Germinal center (tissue), 1 donor: ENCODE results near the gene WNK4.
A peak's percentile ranks its signal among the peaks of the same experiment; 100 is the strongest.

Experiments used
- DNase-seq: peaks from one replicate; pipeline ENCODE4 v3.0.0; 2012; ENCODE audit warnings: mixed read lengths, low spot score

Gene WNK4

GRCh38 chr17:42841975-42842685, 61.7 kb downstream of the WNK4 start:
- no peak for DNase-seq

- peak; percentile 39 for DNase-seq
Measured at GRCh38 chr17:42843358-42843934, 63.0 kb downstream of the WNK4 start.

GRCh38 chr17:42844271-42844670, 63.9 kb downstream of the WNK4 start, which contains the start of gene AOC2:
TSS of gene AOC2 (plus strand) at chr17:42844580. CDS start at chr17:42844627, 47 bp downstream.
- DNase-seq = no peak

GRCh38 chr17:42844761-42845555, 64.5 kb downstream of the WNK4 start:
- no peak for DNase-seq

- DNase-seq = no peak
Measured at GRCh38 chr17:42845556-42845917, 65.1 kb downstream of the WNK4 start.

- no peak for DNase-seq
Measured at GRCh38 chr17:42845918-42846593, 65.6 kb downstream of the WNK4 start.
